Dedifferentiated amniotic fluid mesenchymal stem cell (primary cell): ENCODE measurements around the gene PITPNB.
A peak's percentile ranks its signal among the peaks of the same experiment; 100 is the strongest.

Source experiments
- DNase-seq: peaks from one replicate; pipeline ENCODE4 v3.0.0-alpha.2; 2016; ENCODE audit errors: extremely low spot score

The PITPNB gene

GRCh38 chr22:27880778-27881394, 38.2 kb downstream of the PITPNB start:
- DNase-seq = peak; percentile 90

- DNase-seq = peak; percentile 46
Measured at GRCh38 chr22:27879923-27880322, 39.1 kb downstream of the PITPNB start.

- DNase-seq = no peak
Measured at GRCh38 chr22:27878541-27878940, 40.5 kb downstream of the PITPNB start.

- no peak for DNase-seq
Measured at GRCh38 chr22:27877501-27877900, 41.6 kb downstream of the PITPNB start.

GRCh38 chr22:27876684-27877083, 42.4 kb downstream of the PITPNB start:
- no peak for DNase-seq

GRCh38 chr22:27875951-27876350, 43.1 kb downstream of the PITPNB start:
- DNase-seq = no peak

- no peak for DNase-seq
Measured at GRCh38 chr22:27874764-27875163, 44.3 kb downstream of the PITPNB start.

- no peak for DNase-seq
Measured at GRCh38 chr22:27874185-27874584, 44.9 kb downstream of the PITPNB start.

GRCh38 chr22:27873472-27873871, 45.6 kb downstream of the PITPNB start:
- no peak for DNase-seq

GRCh38 chr22:27872488-27872887, 46.6 kb downstream of the PITPNB start:
- DNase-seq = no peak

- DNase-seq = no peak
Measured at GRCh38 chr22:27871306-27872014, 47.6 kb downstream of the PITPNB start.

GRCh38 chr22:27870234-27871191, 48.5 kb downstream of the PITPNB start:
- DNase-seq = no peak

- DNase-seq = no peak
Measured at GRCh38 chr22:27868732-27869282, 50.2 kb downstream of the PITPNB start.

- no peak for DNase-seq
Measured at GRCh38 chr22:27867953-27868731, 50.9 kb downstream of the PITPNB start.

- no peak for DNase-seq
Measured at GRCh38 chr22:27867085-27867952, 51.7 kb downstream of the PITPNB start.

GRCh38 chr22:27866135-27867084, 52.6 kb downstream of the PITPNB start:
- DNase-seq = peak; percentile 98

- DNase-seq = no peak
Measured at GRCh38 chr22:27865496-27865895, 53.6 kb downstream of the PITPNB start.

- no peak for DNase-seq
Measured at GRCh38 chr22:27863556-27863955, 55.5 kb downstream of the PITPNB start.

GRCh38 chr22:27863001-27863400, 56.1 kb downstream of the PITPNB start:
- no peak for DNase-seq
